Measurements from ENCODE around the gene CRYBG2. TPM values are rescaled to one million over a fixed set of nuclear protein-coding genes. Genes with fewer than 3 reads are reported as not detected.

CRYBG2 gene
- total RNA-seq, 1 experiment from 2014 or later = not detected

- DNase-seq (ENCODE audit: low read depth, low spot score) = no peak
- in situ Hi-C loops (cut with HindIII; ENCODE audit: low pct_unique_long_range_greater_than_20kb, low sequenced_read_pairs) = no loop called here
These were observed 63.1 kb downstream of the CRYBG2 start for GRCh38 chr1:26290882-26291261.

DNA sequence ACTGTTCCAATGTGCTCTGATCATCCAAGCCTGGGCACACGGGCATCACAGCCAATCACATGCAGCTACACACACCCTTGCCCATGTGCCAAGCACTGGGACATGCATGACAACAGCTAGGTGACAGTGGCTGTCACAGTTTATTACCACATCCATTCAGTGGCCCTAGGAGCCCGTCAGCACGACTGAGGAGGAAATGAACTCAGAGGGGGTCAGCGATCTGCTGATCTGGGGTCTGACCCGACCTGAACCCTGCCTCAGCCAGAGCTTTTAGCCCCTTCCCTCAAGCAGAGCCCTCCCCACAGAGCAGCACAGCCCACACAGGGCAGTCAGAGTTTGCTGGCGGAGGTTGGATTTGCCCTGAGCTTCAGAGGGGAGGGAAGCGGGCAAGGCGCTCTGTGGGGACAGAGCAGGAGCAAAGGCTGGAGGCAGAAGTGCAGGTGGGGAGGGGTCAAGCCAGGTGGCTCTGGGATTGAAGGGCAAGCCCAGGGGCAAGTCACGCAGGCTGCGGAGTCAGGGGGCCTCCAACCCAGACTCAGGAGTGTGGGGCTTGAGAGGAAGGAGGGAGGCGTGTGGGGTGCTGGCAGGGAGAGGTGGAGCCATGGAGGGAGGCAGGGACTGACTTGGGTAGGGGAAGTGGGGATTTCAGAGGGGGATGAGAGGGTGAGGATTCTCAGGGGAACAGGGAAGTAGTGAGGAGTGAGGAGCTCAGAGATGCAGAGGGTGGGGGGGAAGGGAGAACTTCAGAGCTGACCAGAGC is 63.6 kb downstream of the CRYBG2 start:
- in situ Hi-C loops (cut with HindIII; ENCODE audit: low pct_unique_long_range_greater_than_20kb, low sequenced_read_pairs) = no loop called here
- no peak for DNase-seq (ENCODE audit: low read depth, low spot score)

GRCh38 chr1:26289158-26290059 is 64.5 kb downstream of the CRYBG2 start:
- no peak for DNase-seq (ENCODE audit: low read depth, low spot score)
- in situ Hi-C loops (cut with HindIII; ENCODE audit: low pct_unique_long_range_greater_than_20kb, low sequenced_read_pairs) = no loop called here

- DNase-seq (ENCODE audit: low read depth, low spot score) = no peak
- in situ Hi-C loops (cut with HindIII; ENCODE audit: low pct_unique_long_range_greater_than_20kb, low sequenced_read_pairs) = no loop called here
These were observed 65.5 kb downstream of the CRYBG2 start for GRCh38 chr1:26288311-26288941.

- in situ Hi-C loops (cut with HindIII; ENCODE audit: low pct_unique_long_range_greater_than_20kb, low sequenced_read_pairs) = no loop called here
- no peak for DNase-seq (ENCODE audit: low read depth, low spot score)
These were observed 66.1 kb downstream of the CRYBG2 start for GRCh38 chr1:26287811-26288210.

DNA sequence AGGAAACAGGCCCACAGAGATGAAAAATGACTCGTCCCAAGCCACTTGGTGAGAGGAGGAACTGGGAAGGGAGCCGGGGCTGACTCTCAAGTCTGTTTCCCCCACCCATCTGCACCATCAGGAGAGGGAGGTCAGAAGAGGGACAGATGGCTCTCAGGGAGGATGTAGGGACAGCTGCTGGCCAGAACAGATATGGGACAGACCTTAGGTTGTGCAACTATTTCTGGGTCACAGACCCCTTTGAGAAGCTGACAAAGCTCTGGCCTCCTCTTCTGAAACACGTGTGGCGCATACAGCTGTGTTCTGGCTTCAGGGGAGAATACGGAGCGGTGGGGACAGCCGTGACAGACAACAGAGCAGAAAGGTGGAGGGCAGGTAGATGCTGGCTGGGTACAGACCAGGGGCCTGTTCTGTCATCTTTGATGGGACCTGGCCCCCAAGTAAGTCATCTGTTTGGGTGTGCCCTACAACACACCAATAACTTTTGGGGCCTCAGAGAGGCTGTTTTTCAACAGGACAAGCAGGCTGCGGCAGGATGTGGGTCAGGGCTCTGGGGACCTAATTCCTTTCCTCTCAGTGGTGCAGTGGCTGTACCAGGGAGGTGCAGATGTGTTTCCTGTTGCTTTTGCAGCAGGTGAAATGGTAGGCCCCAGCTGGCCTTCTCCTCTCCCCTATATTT is 66.8 kb downstream of the CRYBG2 start:
- in situ Hi-C loops (cut with HindIII; ENCODE audit: low pct_unique_long_range_greater_than_20kb, low sequenced_read_pairs) = no loop called here
- no peak for DNase-seq (ENCODE audit: low read depth, low spot score)

GRCh38 chr1:26286064-26286416 is 67.9 kb downstream of the CRYBG2 start:
- in situ Hi-C loops (cut with HindIII; ENCODE audit: low pct_unique_long_range_greater_than_20kb, low sequenced_read_pairs) = no loop called here
- no peak for DNase-seq (ENCODE audit: low read depth, low spot score)

DNA sequence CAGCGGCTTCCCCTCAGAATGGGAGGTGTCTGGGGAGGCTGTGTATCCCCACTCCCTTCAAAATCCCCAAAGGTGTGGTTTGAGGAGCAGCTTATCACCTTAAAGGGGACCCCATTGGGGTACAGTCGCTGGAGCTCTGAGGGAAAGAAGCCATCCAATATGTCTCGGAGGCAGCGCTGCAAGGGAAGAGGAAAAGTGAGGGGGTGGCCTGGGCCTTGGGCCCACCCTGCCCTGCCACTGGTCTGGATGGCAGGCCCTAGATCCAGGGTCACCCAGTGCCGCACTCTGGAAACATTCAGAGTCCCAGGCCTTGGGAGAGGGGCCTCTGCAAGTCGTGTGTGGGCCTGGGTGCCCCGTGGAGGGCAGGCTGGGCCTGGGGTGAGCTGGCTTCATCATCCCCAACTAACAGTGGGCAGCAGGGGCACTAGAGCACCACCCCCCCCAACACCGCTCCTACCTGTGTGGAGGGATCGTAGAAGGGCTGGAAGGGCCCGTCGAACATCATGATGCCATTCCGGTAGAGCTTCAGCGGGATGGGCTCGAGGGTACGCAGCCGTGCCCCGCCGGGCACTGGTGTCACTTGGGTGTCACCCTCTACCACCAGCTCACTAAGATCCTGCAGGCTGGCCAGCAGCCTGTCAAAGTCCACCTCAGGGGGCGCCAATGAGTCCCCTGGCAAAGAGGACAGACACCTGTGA is 68.4 kb downstream of the CRYBG2 start:
- peak; percentile 56 for DNase-seq (ENCODE audit: low read depth, low spot score)
- in situ Hi-C loops (cut with HindIII; ENCODE audit: low pct_unique_long_range_greater_than_20kb, low sequenced_read_pairs) = no loop called here

DNA sequence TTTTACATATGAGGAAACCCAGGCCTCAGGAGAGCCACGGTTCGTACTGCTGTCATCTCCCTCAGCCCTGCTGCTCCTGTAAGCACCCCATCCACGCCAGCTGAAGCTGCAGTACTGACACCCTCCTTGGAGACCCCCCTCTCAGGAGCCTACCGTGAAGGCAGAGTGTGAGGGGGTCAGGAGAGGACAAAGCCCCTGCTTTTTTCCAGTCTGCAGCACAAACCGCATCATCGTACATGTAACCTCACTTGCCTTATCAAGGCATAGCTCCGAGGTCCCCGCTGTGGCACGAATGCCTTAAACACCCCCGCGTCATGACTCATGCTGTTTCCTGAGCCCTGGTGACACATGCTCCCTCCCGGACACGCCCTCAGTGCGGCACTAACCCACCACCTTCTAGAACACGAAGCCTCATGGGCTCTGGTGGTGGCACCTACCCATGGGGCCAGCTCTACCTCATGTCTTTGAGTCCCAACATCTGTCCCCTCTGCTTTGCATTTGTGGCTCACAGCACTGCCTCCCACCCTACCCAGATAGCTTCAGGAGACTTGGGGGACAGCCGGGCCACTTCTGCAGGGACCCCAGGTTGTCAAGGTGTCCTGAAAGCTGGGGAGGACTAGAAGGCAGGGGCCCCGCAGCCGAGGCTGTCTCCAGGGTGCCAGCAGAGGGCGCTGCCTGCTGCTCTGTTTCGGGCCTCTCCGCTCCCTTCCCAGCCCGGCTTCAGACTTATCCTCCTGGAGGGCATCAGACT is 69.2 kb downstream of the CRYBG2 start:
- in situ Hi-C loops (cut with HindIII; ENCODE audit: low pct_unique_long_range_greater_than_20kb, low sequenced_read_pairs) = no loop called here
- peak; percentile 60 for DNase-seq (ENCODE audit: low read depth, low spot score)

GRCh38 chr1:26283871-26284596 is 69.9 kb downstream of the CRYBG2 start:
- in situ Hi-C loops (cut with HindIII; ENCODE audit: low pct_unique_long_range_greater_than_20kb, low sequenced_read_pairs) = no loop called here
- no peak for DNase-seq (ENCODE audit: low read depth, low spot score)

- in situ Hi-C loops (cut with HindIII; ENCODE audit: low pct_unique_long_range_greater_than_20kb, low sequenced_read_pairs) = no loop called here
- DNase-seq (ENCODE audit: low read depth, low spot score) = no peak
These were observed 70.6 kb downstream of the CRYBG2 start for GRCh38 chr1:26283279-26283853.

GRCh38 chr1:26282401-26282918 is 71.5 kb downstream of the CRYBG2 start:
- in situ Hi-C loops (cut with HindIII; ENCODE audit: low pct_unique_long_range_greater_than_20kb, low sequenced_read_pairs) = no loop called here
- DNase-seq (ENCODE audit: low read depth, low spot score) = no peak

- no peak for DNase-seq (ENCODE audit: low read depth, low spot score)
- in situ Hi-C loops (cut with HindIII; ENCODE audit: low pct_unique_long_range_greater_than_20kb, low sequenced_read_pairs) = no loop called here
These were observed 72.0 kb downstream of the CRYBG2 start for GRCh38 chr1:26281971-26282370.

DNA sequence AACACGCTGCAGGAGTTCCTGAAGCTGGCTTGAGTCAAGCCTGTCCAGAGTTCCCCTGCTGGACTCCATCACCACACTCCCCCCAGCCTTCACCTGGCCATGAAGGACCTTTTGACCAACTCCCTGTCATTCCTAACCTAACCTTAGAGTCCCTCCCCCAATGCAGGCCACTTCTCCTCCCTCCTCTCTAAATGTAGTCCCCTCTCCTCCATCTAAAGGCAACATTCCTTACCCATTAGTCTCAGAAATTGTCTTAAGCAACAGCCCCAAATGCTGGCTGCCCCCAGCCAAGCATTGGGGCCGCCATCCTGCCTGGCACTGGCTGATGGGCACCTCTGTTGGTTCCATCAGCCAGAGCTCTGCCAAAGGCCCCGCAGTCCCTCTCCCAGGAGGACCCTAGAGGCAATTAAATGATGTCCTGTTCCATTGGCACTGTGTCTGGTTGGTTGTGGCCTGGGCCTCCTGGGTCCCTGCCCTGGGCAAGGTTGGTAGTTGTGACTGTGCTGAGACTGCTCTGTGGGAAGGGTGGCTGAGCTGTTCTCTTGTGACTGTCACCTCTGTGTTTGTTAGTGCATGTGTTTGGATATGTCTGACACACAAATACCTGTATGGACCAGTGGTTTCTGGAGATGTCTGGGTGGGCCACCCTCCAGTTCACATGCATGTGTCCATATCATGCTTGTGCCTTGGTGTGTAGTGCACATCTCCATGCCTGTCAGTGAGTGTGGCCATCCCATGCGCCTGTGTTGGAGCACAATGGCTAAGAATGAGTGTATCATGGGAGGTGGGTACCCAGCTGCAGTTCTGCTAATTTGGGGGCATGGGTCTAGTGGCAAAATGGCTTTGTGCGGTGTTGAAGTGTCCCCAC is 72.6 kb downstream of the CRYBG2 start:
- DNase-seq (ENCODE audit: low read depth, low spot score) = no peak
- in situ Hi-C loops (cut with HindIII; ENCODE audit: low pct_unique_long_range_greater_than_20kb, low sequenced_read_pairs) = no loop called here

All from SK-MEL-5 (cell line).